HG03378 (cell line): ENCODE measurements around the gene RPS6KL1.

Source experiments
- ATAC-seq: cut with Tn5 transposase; IDR thresholded peaks from one replicate; pipeline ENCODE4 v1.9.1; 2021; ENCODE audit warnings: mild to moderate bottlenecking, moderate library complexity; ENCODE audit not compliant: unreplicated experiment

The RPS6KL1 gene

GRCh38 chr14:74952697-74953484, 29.8 kb upstream of the RPS6KL1 start:
- ATAC-seq, result no peak

GRCh38 chr14:74952180-74952665, 29.2 kb upstream of the RPS6KL1 start:
- ATAC-seq, result no peak

GRCh38 chr14:74951443-74952179, 28.6 kb upstream of the RPS6KL1 start:
- no peak for ATAC-seq

- ATAC-seq, result no peak
Observed at GRCh38 chr14:74950795-74951442, 27.9 kb upstream of the RPS6KL1 start.

GRCh38 chr14:74949859-74950573, 27.0 kb upstream of the RPS6KL1 start:
- ATAC-seq, result no peak

- no peak for ATAC-seq
Observed at GRCh38 chr14:74949191-74949601, 26.1 kb upstream of the RPS6KL1 start.

GRCh38 chr14:74948228-74949175, 25.4 kb upstream of the RPS6KL1 start:
- no peak for ATAC-seq

GRCh38 chr14:74947353-74948227, 24.5 kb upstream of the RPS6KL1 start:
- ATAC-seq, result no peak

- no peak for ATAC-seq
Observed at GRCh38 chr14:74946659-74947281, 23.7 kb upstream of the RPS6KL1 start.

- no peak for ATAC-seq
Observed at GRCh38 chr14:74945852-74946658, 23.0 kb upstream of the RPS6KL1 start.

- no peak for ATAC-seq
Observed at GRCh38 chr14:74945261-74945851, 22.3 kb upstream of the RPS6KL1 start.

GRCh38 chr14:74942608-74943007, 19.5 kb upstream of the RPS6KL1 start:
- no peak for ATAC-seq

- ATAC-seq, result no peak
Observed at GRCh38 chr14:74942181-74942580, 19.1 kb upstream of the RPS6KL1 start.

GRCh38 chr14:74941676-74942097, 18.6 kb upstream of the RPS6KL1 start:
- ATAC-seq, result no peak

- no peak for ATAC-seq
Observed at GRCh38 chr14:74940956-74941565, 18.0 kb upstream of the RPS6KL1 start.
